ENCODE measurements around the gene PITPNB. TPM values are rescaled to one million over a fixed set of nuclear protein-coding genes. Genes with fewer than 3 reads are reported as not detected.

PITPNB gene
- total RNA-seq, 1 donor from 2014 or later, result 86.6 TPM

- Mint-ChIP-seq H3K36me3 (ENCODE audit: unreplicated experiment) (peaks cover 28% of the 10 kb centered on the region), H3K4me1 (ENCODE audit: unreplicated experiment) (peaks cover 77% of the 10 kb centered on the region), H3K27ac (ENCODE audit: unreplicated experiment) (peak overlapping the region; percentile 78), H3K27me3 (ENCODE audit: unreplicated experiment) (no peaks in the 10 kb centered on the region), H3K9me3 (ENCODE audit: unreplicated experiment) (no peaks in the 10 kb centered on the region), H3K4me3 (ENCODE audit: unreplicated experiment) (no peak overlapping the region)
- DNase-seq (ENCODE audit: extremely low spot score, unreplicated experiment), result no peak
- TF ChIP-seq CTCF (IDR thresholded peaks at IDR 0.05), result no peak
Observed at GRCh38 chr22:27873472-27873871, 45.6 kb downstream of the PITPNB start.

- DNase-seq (ENCODE audit: extremely low spot score, unreplicated experiment), result no peak
- Mint-ChIP-seq H3K36me3 (ENCODE audit: unreplicated experiment) (peaks cover 28% of the 10 kb centered on the region), H3K4me1 (ENCODE audit: unreplicated experiment) (peaks cover 77% of the 10 kb centered on the region), H3K27me3 (ENCODE audit: unreplicated experiment) (no peaks in the 10 kb centered on the region), H3K4me3 (ENCODE audit: unreplicated experiment) (no peak overlapping the region), H3K9me3 (ENCODE audit: unreplicated experiment) (no peaks in the 10 kb centered on the region), H3K27ac (ENCODE audit: unreplicated experiment) (no peak overlapping the region)
- TF ChIP-seq CTCF (IDR thresholded peaks at IDR 0.05), result no peak
Observed at GRCh38 chr22:27872488-27872887, 46.6 kb downstream of the PITPNB start.

GRCh38 chr22:27871306-27872014 lies 47.6 kb downstream of the PITPNB start:
- Mint-ChIP-seq H3K36me3 (ENCODE audit: unreplicated experiment) (peaks cover 28% of the 10 kb centered on the region), H3K4me3 (ENCODE audit: unreplicated experiment) (no peak overlapping the region), H3K27ac (ENCODE audit: unreplicated experiment) (no peak overlapping the region), H3K9me3 (ENCODE audit: unreplicated experiment) (no peaks in the 10 kb centered on the region), H3K27me3 (ENCODE audit: unreplicated experiment) (no peaks in the 10 kb centered on the region), H3K4me1 (ENCODE audit: unreplicated experiment) (peaks cover 77% of the 10 kb centered on the region)
- TF ChIP-seq CTCF (IDR thresholded peaks at IDR 0.05), result no peak
- no peak for DNase-seq (ENCODE audit: extremely low spot score, unreplicated experiment)

- H3K36me3 Mint-ChIP-seq (ENCODE audit: unreplicated experiment), result peaks cover 28% of the 10 kb centered on the region
- no peak overlapping the region for H3K4me3 Mint-ChIP-seq (ENCODE audit: unreplicated experiment)
- H3K9me3 Mint-ChIP-seq (ENCODE audit: unreplicated experiment), result no peaks in the 10 kb centered on the region
- H3K4me1 Mint-ChIP-seq (ENCODE audit: unreplicated experiment), result peaks cover 77% of the 10 kb centered on the region
- DNase-seq (ENCODE audit: extremely low spot score, unreplicated experiment), result no peak
- H3K27ac Mint-ChIP-seq (ENCODE audit: unreplicated experiment), result no peak overlapping the region
- no peaks in the 10 kb centered on the region for H3K27me3 Mint-ChIP-seq (ENCODE audit: unreplicated experiment)
- TF ChIP-seq CTCF (IDR thresholded peaks at IDR 0.05), result no peak
Observed at GRCh38 chr22:27870234-27871191, 48.5 kb downstream of the PITPNB start.

- H3K27ac Mint-ChIP-seq (ENCODE audit: unreplicated experiment), result peak overlapping the region; percentile 99
- peaks cover 74% of the 10 kb centered on the region for H3K4me1 Mint-ChIP-seq (ENCODE audit: unreplicated experiment)
- no peak for TF ChIP-seq CTCF (IDR thresholded peaks at IDR 0.05)
- H3K4me3 Mint-ChIP-seq (ENCODE audit: unreplicated experiment), result no peak overlapping the region
- no peak for DNase-seq (ENCODE audit: extremely low spot score, unreplicated experiment)
- no peaks in the 10 kb centered on the region for H3K27me3 Mint-ChIP-seq (ENCODE audit: unreplicated experiment)
- peaks cover 24% of the 10 kb centered on the region for H3K36me3 Mint-ChIP-seq (ENCODE audit: unreplicated experiment)
- no peaks in the 10 kb centered on the region for H3K9me3 Mint-ChIP-seq (ENCODE audit: unreplicated experiment)
Observed at GRCh38 chr22:27868732-27869282, 50.2 kb downstream of the PITPNB start.

Measured in osteocyte (in vitro differentiated cells).